HPDE6-E6E7 (cell line): Measurements from ENCODE around the gene ZSCAN20.
"Not testable (repeated sequence)": the region's sequence is repeated elsewhere in the genome, so short reads cannot be mapped to it uniquely, and the experiment has no call there.

Experiments
- DNase-seq: peaks from one replicate; pipeline ENCODE4 v3.0.0; 2011; ENCODE audit warnings: missing footprints; ENCODE audit errors: extremely low spot score

ZSCAN20 gene

DNA sequence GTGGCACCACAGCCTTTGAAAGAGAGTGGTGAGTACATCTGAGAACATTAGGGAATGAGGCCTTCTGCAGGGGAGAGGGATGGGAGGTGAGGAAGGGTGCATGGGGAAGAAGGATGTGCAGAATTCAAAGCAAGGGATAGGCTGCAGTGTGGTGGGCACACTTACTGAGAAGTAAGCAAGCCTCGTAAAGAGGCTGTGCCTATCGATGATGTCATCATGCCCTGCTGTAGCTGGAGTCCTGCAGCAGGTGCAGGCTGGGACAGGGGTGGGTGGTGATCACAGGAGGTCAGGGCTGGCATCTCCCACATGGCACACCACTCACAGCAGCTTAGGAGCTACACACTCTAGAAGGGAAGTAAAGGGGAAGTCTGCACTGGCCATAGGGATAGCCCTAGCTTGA is 16.2 kb downstream of the ZSCAN20 start:
- DNase-seq = no peak

DNA sequence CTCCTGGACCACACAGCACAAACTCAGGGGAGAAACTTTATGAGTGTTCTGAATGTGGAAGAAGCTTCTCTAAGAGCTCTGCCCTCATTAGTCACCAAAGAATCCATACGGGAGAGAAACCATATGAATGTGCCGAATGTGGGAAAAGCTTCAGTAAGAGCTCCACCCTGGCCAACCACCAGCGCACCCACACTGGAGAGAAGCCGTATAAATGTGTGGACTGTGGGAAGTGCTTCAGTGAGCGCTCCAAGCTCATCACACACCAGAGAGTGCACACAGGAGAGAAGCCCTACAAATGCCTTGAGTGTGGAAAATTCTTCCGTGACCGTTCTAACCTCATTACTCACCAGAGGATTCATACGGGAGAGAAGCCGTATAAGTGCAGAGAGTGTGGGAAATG is 22.5 kb downstream of the ZSCAN20 start:
- no peak for DNase-seq

DNA sequence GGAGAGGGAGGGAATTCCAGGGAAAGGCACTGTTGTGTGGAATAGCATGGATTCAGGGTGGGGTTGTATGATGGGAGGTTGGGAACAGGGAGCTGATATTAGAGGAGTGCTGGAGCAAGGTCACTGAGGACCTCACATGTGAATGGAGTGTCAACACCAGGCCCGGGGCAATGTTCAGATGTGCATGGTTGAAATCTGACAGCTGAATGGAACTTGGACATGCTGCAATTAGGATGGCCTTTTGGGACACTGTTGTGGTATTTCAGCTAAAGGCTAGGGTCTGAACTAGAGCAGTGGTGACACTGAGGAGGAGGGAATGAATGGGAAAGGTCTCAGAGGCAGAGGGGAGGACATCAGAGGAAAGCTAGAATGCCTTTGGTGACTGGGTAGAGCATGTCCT is 25.0 kb downstream of the ZSCAN20 start:
- DNase-seq = no peak

DNA sequence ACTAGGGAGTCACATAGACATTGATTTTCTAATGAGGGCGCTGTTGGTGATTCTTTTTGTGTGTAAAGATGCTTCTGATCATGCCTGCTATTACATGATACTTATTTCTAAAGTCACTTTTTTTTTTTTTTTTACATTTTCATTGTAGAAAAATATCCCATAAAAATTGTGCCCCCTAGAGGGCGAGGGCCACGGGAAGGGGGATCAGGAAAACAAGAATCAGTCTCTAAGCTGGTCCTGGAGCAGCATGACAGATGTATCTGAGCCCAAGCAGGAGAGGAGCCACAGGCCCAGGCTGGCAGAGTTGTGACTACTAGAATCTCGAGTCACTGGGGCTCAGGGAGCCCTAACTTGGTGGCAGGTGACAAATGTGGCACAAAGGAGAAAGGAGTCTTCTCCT is 28.1 kb downstream of the ZSCAN20 start:
- DNase-seq = no peak

DNA sequence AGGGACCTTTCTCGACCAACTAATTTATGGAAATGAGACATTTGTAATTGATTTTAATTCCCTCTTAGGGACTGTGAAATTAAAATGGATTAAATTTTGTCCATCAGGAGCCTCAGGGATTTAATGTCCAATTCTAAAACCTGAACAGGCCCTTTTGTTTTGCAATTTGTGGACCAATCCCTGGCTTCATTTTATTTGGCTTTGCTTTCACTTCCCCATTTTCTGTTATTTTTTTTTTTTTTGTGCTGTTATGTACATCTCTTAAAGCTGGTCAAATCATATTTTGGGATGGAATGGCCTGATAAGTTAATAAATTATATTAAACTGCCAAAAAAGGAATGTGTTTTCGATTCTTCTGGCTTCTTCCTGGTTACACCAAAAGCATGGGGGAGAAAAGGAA is 28.9 kb downstream of the ZSCAN20 start:
- no peak for DNase-seq

DNA sequence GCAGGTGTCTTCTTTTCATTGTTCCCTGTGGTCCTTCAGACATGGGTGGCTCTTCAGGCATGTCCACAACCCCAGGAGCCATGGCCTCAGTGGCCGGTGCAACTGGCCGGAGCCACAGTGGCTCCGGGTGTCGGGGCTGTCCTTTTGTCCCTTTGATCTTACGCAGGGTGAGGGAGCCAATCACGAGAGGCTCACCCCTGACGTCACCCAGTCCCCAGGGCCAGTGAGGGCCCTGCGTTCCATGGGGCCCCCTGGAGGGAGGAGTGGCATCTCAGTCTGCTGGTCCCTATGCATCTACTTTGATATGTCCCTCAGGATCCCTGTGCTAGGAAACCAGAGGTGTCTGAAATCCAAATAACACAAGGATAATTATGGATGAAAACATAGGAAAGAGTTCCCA is 29.3 kb downstream of the ZSCAN20 start:
- DNase-seq = no peak

DNA sequence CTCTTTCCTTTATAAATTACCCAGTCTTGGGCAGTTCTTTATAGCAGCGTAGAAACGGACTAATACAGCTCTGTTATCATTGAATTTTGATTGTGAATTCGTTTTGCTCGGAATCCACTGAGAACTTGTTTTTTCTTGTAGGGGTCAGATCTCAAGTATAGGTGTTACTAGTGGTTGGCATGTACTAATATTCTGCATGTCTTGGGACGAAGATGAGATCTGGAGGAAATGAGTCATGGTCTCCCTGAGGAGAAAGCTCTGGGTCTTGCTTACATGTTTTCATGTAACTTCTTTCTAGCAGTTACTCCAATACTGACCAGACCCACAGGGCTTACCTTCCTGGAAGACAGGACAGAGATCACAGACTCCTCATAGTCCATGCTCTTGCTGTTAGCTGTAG is 30.3 kb downstream of the ZSCAN20 start:
- peak; percentile 13 for DNase-seq

DNA sequence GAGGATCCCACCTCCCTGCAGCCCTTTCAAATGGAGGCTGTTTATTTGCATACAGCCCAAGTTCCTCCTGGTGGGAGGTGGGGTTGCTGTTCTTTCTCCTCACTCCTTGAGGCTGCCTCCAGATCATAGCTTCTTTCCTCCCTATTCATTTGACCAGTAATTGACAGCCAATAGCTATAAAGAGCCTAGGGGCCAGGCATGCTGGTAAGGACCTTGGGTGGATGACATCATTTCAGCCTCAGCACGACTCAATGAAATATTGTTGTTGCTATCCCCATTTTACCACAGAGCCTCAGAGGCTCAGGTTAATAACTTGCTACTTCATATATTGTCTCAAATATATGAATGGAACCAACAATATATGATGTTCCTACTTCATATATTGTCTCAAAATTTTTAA is 31.1 kb downstream of the ZSCAN20 start:
- no peak for DNase-seq

DNA sequence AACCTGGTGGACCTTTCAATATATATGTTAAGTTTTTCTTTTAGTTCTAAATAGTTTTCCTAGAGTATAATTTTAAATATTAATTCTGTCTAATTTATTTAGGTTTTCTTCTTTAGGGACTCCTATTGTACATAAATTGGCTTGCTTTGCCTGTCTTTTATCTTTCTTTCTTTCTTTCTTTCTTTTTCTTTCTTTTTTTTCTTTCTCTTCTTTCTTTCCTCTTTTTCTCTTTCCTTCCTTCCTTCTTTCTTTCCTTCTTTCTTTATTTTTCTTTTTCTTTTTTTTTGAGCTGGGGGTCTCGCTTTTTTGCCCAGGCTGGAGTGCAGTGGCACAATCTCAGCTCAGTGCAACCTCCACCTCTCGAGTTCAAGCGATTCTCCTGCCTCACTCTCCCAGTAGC is 35.2 kb downstream of the ZSCAN20 start:
- no peak for DNase-seq

DNA sequence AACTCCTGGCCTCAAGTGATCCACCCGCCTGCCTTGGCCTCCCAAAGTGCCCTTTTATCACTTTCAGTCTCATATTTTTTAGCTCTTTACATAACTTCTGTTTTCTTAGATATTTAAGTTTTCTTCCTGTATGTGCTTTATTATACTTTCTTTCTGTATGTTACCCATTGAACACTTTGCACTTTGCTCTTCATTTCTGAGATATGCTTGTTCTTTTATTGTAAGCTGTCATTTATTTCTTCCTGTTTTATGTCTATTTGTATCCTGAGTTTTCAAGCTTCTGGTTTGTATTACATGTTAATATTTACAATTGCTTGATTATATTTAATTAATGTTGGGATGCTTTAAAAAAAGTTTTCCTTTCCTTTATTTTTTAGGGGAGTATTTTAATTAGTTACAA is 35.7 kb downstream of the ZSCAN20 start:
- no peak for DNase-seq

DNA sequence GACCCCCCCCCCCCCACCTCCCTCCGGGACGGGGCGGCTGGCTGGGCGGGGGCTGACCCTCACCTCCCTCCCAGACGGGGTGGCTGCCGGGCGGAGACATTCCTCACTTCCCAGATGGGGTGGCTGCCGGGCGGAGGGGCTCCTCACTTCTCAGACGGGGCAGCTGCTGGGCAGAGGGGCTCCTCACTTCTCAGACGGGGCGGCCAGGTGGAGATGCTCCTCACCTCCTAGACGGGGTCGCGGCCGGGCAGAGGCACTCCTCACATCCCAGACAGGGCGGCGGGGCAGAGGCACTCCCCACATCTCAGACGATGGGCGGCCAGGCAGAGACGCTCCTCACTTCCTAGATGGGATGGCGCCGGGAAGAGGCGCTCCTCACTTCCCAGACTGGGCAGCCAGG is 36.8 kb downstream of the ZSCAN20 start:
- DNase-seq = not testable (repeated sequence)

DNA sequence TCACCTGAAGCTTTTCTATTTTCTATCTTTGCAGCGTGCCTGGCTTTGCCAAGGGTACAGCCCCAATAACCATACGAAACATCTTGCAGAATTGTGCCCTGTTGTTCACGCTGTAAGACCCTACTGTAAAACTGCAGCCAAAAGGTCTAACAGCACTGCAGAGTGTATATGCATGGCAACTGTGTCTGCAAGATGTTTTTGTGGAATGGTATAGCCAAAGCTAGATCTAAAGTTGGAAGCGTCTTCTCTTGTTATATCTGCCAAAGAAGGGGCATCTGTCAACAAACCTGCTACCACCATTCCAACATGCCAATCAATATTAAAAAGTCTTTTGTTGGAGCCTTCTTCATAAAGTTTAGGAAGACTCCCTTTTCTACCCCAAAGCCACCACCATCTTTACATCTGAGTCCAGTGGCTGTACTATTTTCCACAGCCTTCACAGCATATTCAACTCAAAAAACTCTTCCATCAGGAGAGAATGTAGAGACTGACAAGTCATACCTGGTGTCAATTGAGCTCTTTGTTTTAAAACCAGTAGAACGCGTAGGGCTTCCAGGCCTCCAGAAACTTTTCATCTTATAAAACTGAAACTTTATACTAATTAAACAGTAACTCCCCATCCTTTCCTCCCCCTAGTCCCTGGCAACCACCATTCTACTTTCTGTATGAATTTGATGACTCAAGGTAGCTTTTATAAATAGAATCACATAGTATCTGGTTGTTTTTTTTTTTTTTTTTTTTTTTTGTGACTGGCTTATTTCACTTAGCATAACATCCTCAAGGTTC is 40.0 kb downstream of the ZSCAN20 start:
- no peak for DNase-seq

DNA sequence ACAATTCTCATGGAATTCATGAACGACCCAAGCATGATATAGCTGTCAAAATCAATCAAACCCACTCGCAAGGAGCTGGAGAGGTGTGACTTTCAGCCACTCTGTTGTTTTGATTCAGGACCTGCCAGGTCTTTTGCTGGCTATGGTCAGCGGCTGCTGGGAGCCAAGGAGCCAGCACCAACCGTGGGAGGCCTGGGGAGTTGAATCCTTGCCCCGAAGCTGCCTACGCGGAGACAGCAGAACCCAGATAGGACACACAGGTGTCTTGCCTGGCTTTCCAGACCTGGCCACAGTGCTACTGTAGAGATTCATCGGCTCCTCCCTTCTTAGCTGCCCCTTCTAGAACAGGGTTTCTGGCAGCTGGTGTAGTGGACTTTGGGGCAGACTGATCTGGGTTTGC is 42.7 kb downstream of the ZSCAN20 start:
- DNase-seq = no peak

DNA sequence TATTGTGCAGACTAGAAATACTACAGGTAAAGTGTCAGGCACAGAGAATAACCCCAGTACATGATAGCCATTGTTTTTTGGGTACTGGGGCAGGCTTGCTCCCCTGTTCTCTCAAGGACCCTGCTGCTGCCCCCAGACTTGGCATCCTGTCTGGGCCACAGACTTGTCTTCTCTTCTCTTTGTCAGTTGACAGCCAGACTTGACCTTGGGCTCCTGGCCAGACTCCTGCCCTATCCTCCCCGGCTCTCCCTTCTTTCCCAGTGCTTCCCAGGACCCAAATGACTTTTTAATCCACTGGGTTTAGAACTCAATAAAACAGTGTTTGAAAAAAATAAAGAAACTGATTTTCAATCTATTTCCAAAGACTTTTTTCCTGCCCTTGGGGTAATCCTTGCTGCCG is 43.2 kb downstream of the ZSCAN20 start:
- DNase-seq = no peak

DNA sequence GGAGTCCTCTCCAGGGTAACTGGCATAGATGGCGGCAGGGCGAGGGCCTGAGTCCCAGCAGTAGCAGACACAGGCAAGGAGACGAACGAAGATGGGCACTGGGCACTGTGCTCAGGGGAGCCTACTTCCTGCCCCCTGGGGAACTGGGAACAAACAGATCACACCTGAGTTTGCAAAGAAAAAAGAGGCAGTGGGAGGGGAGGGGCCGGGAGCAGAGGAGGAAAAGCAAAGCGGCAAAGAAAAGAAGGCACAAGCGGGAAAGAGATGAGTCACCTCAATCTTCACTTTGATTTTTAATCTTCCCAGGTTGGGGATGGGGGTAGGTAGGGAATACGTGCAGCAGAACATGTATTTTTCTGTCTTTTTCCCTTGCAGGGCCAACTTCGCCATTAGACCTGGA is 44.0 kb downstream of the ZSCAN20 start:
- DNase-seq = no peak

DNA sequence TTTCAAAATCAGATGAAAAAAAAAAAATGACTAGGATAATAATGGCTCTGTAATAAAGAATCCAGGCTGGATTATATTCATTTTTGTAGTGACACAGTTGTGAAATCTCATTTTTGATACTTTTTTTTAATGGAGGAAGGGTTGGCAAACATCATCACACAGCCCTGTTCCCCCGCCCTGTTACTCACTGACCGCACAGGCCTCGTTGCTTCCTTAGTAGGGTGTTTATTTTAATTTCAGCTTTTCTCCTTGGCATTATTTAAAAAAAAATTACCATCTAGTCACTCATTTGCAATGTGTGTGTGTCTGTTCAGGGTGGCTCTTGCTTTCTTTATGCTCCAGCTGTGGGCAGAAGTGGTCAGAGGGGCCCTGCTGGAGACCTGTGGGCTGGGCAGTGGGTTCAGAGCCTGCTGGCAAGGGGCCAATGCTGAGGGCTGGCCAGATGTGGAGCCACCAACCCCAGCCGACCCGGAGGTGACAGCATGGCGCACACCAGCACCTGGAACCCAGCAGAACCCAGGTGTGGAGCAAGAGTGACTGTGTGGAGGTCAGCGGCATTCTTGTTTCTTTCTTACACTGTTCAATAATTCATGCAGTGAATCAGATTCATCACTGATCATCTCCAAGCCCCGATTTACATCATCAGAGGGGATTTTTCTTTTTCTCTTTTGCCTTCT is 44.6 kb downstream of the ZSCAN20 start:
- DNase-seq = no peak

DNA sequence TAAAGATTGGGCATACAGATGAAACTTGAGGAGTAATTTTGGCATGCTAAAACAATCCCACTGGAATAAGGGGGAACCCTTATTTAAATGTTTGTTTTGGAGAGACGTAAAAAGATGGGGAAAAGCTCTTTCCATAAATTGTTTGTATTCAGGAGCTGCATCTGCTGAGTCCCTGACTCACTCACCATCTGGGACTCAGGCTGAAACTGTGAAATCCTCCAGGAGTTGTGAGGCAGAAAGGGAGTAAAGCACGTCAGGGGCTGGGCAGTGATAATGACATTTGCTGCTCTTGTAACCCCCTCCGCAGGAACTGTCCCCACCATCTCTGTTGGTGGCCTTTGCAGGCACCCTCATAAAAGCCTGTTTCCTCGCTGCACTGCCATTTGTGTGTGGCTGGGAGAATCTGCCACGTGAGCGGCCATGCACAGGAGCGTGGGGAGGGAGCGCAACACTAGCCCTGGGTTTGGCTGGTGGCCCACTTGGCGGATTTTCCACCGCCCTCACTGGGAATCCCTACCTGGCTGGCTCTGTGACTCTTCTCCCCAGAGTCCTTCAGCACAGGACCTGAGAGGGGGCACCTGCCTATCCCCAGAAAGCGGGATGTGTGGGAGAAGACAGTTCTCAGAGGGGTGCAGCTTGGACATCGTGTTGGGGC is 45.3 kb downstream of the ZSCAN20 start:
- no peak for DNase-seq

DNA sequence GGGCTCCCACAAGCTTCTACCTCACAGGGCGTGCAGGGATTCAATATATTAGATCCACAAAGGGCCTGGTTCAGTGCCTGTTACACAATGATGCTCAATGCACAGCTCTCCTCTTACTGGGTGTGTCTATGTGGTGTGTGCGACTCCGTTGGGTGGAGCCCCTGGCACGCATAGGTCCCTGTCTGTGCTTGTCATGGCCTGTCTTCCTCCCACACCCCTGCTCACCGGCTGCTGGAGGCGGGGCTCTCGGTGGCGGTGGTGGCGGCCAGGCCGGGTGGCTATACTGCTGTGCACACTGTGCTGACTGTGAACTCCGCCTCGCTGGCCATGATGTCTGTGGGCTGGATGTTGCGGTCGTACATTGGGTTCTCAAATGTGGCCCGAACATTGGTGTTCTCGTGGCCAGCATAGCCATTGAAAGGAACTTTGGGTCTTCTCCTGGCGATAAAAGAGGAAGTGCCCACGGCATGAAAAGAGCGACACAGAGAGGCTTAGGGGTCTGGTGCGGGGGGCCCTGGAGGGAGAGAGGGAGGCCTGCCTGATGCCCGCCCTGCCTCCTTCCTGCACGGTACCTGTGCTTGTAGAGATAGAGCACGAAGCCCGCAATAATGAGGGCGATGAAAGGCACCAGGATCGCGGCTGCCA is 46.9 kb downstream of the ZSCAN20 start:
- no peak for DNase-seq

DNA sequence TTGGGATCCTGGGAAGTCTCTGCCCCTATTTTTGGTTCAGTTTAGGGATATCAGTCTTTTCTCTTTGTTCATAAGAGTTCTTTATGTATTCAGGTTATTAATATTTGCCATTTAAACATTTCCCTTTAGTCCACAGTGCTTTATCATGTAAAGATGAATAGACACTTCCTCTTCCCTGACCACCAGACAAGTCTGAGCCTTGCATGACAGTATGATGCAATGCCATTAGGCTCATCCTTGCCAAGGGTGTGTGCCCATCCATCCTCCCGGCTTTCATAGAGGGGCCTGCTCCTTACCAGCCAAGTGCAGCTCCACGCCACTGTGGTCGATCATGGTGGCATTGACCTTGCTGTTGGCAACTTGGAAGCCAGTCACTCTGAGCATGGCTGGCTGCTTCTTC is 52.1 kb downstream of the ZSCAN20 start:
- DNase-seq = no peak

DNA sequence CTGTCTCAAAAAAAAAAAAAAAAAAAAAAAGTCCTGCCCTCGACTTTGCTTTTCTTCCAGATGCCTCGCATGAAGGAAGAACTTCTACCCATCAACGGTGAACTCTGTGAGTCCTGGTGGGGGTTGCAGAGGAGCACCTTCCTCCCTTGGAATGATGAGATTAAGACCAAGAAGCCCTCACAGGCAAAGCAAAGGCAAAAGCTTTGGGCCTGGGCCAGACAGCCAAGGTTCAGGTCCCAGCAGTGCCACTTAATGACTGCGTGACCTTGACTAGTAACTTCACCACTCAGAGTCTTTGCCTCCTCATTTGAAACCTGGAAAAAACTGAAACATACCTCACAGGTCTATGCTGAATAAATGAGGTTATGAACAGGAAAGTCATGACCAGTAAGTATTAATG is 55.5 kb downstream of the ZSCAN20 start:
- DNase-seq = no peak

DNA sequence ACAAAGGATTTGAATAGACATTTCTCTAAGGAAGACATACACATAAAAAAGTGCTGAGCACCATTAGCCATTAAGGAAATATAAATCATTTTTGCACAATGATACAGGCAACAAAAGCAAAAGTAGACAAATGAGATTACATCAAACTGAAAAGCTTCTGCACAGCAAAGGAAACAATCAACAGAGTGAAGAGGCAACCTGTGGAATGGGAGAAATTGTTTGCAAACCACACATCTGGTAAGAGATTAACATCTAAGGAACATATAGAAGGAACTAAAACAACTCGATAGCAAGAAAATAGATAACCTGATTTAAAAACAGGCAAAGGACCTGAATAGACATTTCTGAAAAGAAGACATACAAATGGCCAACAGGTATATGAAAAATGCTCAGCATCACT is 57.5 kb downstream of the ZSCAN20 start:
- no peak for DNase-seq

DNA sequence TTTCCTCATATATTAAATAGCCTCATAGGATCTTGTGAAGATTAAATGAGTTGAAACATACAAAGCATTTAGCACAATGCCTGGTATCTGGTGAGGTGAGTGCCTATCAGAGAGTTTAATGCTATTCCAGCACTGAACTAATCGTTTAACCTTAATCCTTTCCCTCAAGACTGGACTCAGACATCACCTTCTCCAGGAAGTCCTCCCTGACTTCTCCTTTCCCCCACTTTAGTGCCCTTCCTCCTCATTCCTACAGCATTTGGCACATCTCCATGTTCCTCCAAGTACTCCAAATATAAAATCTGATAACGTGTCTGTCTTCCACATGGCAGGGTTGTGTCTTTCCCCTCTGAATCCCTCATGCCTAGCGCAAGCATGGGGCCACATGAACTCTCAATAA is 59.8 kb downstream of the ZSCAN20 start:
- DNase-seq = no peak

DNA sequence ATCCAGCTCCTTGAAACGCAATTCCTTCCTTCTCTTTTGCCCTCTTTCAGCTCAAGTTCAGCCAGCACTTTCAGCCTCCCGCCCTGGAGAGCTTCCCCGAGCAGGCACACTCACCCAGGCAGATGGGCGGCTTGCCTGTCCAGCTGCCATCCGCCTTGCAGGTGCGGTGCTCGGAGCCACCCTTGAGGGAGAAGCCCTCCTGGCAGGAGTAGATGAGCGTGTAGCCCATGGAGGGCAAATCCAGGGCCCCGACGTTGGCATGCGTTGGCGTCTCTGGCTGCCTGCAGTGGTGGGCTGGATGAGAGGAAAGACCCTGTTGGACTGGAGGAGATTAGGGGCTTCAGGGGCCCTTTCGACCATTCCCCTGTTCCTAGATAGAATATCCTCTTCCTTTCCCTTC is 60.5 kb downstream of the ZSCAN20 start:
- no peak for DNase-seq
